Measurements from ENCODE around the gene NUDT5.
"Not testable (repeated sequence)": the region's sequence is repeated elsewhere in the genome, so short reads cannot be mapped to it uniquely, and the experiment has no call there.

NUDT5 gene

DNA sequence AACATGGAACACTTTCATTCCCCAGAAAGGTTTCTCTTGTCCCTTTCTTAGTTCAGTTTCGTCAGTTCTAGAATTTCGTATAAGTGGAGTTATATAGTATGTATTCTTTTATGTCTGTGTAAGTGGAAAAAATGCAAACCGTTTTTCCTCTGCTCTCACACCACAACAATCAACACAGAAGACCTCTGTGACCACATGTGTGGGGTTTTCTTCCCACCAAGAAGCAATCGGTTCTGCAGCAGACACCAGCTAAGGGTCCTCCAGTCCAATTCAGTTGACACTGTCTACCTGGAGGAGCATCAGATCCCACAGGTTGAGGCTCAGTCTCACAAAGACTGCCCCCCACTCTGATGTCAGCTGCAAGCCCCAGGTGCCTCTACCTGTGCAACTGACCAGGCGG lies 6.5 kb upstream of the NUDT5 start:
- no peak for DNase-seq

DNA sequence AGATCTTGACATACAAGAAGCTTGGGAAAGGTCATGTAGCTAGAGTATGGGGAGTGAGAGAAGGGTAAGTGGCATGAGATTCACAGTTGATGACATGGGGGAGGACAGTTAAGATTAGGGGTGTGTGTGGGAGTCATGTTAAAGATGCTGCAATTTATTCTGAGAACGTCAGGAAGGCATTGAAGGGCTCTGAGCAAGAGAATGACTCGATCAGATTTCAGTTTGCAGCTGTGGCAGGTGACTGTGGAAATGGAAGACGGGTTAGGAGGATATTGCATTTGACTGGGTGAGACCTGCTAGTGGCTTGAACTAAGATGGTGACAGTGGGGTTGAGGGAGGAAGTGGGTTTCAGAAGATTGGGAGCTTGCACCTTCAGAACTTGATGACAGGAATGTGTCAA lies 5.9 kb upstream of the NUDT5 start:
- peak; percentile 70 for DNase-seq

DNA sequence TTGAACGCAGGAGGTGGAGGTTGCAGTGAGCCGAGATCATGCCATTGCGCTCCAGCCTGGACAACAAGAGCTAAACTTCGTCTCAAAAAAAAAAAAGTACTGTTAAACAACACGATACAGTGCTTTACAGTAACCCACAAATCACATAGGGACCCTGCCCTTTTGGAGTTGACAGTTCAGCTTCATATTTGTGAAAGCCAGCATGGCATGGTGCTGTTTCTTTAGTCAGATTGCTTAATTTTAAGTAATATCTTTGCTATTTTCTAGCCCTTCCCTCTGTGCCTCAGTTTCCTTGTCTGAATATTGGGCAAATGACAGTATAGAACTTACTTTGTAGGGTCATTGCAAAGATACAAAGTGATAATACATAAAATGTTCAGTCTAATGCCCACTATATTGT lies 5.2 kb upstream of the NUDT5 start:
- no peak for DNase-seq

DNA sequence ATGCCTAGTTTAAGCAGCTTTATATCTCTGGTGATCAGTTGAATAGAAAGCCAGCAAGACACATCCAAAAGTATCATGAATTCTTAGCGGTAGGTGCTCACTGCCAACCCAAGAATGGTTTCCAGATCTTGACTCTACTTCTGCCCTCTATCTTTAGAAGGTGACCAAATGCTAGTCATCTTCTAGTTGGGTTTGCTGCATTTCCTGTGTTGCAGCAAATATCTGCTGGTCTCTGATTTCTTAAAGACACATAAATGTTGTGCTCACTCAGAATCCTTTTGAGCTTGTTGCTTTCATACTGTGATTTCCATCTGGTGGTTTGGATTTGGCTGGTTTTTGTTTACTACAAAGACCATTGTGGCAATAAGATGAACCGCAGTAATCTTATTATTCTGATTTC lies 2.5 kb upstream of the NUDT5 start:
- DNase-seq: peak; percentile 45

DNA sequence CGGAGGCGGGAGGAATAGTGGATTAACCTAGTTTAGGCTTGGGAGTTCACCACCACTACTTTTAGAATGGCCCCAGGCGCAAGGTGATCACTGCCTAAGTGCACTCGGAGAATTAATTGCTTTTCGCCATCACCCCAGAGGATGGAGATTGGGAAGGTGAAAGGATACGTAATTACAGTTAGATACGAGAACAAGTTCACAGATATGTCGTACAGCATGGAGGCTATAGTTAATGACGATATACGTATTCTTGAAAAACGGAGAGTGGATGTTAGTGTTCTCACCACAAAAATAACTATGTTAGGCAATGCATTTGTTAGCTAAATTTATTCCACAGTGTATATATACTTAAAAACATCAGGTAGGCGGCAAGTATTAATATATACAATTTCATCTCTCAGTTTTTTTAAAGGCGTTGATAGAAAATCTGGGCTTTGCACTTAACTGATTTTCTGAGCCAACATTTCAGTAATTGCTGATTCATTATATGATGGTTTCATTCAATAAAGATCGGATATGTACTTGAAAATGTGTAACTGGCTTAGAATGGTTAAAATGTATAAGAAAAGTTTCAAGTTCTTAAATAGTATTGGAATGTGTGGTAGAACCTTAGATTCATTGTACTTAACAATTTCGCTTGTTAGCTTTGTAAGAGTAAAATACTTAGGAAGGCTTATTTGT lies 980 bp upstream of the NUDT5 start:
- DNase-seq: no peak

DNA sequence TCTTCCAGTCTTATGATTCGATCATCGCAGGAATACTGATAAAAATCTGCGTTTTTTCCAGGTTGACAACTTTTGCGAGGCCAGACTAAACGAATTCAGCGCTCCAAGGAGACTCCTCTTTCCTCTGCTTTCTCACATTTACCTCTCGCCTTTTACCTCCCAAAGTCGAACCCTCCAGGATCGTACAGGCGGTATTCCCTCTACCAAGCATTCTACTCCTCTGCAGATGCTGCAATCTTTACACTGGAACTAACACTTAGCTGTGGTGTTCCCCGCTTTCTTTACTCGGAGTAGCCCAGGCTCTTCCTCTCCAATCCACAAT lies 449 bp downstream of the NUDT5 start:
- no peak for DNase-seq

DNA sequence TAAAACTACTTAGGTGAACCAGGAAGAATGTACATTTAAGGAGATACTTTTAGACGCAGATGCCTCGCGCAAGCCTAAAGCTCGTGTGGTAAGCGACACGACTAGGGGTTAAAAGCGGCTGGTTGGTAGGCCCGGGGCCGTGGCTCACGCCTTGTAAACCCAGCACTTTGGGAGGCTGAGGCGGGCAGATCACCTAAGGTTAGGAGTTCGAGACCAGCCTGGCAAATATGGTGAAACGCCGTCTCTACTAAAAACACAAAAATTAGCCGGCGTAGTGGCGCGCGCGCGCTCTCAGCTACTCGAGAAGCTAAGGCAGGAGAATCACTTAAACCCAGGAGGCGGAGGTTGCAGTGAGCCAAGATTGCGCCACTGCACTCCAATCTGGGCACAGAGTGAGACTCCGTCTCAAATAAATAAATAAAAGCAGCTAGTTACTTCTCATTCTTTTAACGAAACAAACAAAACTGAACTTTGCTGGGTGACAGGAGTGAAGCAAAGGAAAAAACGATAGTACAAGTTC lies 879 bp downstream of the NUDT5 start:
- peak; percentile 45 for DNase-seq

DNA sequence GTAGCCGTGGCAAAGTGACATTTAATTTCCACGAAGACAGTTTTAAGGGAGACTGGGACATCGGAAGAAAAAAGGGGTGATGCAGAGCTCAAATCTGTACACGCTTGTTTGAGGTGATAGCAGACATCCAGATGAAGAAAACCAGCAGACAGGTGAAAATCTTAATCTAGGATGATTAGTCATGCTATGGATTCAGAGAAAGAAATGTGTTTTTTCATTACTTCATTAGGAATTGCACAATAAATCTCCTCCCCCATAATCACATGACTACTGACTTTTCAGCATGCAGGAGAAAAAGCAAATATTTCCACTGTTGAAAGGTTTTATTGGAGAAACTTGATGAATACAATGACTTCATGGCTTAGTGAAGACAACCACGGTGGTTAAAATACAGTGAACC lies 2.5 kb downstream of the NUDT5 start:
- no peak for DNase-seq

DNA sequence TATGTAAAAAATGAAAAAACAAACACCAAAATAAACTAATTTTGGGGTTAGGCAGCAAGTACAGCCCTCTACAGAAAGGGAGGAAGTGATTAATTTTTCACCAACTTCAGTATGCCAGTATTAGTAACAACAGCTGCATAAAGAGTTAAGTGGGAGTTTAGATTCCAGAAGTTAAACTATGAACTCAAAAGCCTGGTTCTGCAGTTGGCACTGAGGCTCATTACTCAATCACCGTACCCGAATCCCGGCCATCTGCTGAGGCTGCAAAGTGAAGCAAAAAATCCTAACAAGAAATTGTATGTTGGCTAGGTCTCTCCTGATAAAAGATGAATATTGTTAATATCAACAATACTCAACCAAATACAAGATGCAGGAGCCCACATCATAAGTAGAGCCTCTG lies 4.0 kb downstream of the NUDT5 start:
- DNase-seq: no peak

DNA sequence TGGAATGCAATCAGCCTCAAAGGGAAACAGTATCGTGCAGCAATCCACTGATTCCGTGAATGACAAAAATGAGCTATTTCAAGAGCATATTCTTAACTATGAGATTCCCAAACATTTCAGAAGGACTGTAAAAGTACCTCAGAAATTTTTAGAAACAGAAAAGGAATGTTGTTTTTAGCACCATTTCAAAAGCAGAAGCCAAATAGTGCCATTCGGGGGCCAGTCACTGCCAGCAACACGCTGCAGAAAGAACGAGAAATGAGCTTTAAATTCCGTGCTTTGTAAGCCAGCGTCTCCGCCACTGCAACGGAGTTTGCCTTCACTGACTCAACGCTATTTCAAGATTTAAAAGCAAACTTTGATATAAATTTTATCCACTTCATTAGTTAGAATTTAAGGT lies 6.3 kb downstream of the NUDT5 start:
- no peak for DNase-seq

DNA sequence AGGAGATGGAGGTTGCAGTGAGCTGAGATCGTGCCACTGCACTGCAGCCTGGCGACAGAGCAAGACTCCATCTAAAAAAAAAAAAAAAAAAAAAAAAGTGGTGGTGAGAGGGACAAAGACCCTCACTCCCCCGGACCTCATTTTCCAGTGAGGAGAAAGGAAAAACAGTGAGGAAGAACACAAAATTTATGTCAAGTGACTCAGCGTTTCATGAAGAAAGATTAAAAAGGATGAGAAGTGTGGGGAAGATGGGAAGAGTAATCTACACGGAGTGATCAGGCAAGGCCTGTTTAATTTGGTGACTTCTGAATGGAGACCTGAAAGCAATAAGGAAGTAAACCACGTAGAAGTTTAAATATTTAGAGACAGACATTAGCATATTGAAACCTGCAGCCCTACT lies 7.0 kb downstream of the NUDT5 start:
- DNase-seq: no peak

DNA sequence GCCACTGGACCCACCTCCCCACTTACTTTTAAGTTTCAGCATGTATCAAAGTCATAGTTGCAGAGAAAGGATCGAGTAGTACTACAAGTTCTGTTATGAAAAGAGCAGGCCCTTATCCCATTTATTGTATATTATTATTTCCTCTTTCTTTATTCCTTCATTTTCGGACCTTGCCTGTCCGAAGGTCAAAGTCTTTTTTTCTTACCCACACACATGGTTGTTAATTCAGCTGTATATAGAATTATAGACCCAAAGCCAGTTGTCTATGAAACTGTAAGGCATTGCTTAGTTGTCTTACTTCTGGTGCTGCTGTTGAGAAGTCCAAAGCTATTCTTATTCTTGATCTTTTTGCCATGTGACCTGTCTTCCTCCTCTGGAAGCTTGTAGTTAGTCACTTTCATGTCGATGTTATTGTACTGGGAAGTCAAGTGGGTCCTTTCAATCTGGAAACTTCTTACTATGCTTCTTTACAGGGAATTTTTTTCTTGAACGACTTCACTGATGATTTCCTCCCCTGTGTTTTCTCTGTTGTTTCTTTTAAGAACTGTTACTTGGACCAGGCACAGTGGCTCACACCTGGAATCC lies 8.3 kb downstream of the NUDT5 start:
- no peak for DNase-seq

DNA sequence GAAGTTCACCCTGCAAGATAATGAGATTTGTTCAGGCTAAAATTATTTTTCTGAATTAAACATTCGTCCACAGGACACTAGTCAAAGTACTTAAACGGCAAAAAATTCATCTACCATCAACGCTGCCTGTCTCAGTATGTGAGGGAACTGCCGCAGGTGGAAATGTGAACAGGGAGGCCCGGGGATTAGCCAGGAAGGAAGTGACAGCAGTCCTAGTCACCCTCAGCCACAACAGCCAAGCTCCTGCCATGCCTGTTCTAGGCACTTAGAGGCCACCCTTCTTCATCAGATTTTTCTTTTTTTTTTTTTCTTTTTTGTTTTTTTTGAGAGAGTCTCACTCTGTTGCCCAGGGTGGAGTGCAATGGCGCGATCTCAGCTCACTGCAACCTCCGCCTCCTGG lies 9.4 kb downstream of the NUDT5 start:
- peak; percentile 32 for DNase-seq

DNA sequence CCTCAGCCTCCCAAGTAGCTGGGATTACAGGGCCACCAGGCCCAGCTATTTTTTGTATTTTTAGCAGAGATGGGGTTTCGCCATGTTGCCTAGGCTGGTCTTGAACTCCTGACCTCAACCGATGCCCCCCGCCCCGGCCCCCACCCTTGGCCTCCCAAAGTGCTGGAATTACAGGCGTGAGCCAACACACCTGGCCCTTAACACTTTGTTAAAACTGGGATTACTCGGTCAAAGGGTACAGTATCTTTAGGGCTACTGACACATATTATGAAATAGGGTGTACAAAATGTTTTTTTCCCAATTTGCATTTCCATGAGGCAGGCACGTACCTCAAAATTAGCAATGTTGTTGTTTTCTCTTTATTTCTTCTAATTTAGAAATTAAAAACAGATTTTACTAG lies 11.5 kb downstream of the NUDT5 start:
- DNase-seq: no peak

DNA sequence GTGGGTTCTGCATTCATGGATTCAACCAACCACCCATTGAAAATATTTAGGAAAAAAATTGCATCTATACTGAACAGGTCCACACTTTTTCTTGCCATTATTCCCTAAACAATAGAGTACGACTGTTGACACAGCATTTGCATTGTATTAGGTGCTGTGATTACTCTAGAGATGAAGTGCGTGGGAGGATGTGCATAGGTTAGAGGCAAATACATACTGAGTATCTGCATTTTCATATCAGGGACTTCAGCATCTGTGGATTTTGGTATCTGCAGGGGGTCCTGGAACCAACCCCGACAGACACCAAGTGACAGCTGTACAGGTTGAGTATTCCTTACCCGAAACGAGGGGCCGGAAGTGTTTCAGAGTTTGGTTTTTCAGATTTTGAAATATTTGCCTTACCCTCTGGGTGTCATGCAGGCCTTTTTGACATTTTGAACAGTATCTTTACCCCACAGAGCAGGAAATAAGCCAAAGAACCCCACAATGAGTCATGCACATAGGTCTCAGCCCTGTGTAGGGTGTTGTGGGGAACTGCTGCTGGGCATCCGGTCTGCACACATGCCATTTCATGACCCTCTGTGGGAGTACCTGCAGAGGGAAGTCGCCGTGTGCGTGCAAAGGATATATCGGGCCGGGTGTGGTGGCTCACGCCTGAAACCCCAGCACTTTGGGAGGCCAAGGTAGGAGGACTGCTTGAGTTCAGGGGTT lies 14.5 kb downstream of the NUDT5 start:
- DNase-seq: peak; percentile 90

DNA sequence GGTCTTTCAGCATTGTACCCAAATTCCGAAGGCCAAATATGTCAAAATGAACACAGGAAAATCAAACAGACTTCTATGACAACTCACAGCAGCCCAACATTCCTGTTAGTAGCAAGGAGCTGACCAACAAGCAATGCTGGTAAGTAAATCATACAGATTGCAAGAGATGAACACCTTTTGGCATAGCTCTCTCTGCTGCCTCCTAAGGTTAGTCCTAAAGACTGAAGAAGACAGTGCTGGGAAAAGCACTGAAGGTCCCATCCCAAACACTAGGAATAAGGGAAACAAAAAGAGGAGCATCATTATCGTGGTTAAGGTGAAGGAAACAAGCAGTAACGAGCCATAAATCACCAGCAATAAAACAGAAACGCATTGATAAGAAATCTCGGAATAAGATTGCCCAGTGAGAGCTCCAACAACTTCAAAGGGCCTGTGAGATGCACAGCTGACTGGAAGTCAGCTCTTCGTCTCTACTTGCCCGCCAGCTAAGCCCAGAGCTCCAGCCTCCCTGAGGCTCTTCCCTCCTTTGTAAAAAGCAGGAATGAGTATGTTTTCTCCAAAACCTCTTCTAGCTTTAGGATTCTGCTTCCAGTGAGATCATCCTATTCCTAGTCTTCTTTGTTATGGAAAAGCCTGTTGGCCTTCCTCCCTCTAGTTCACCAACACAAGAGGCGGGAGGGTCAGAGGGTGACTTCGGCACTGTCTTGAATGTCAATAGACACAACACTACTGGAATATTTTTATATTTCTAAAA lies 15.3 kb downstream of the NUDT5 start:
- no peak for DNase-seq

DNA sequence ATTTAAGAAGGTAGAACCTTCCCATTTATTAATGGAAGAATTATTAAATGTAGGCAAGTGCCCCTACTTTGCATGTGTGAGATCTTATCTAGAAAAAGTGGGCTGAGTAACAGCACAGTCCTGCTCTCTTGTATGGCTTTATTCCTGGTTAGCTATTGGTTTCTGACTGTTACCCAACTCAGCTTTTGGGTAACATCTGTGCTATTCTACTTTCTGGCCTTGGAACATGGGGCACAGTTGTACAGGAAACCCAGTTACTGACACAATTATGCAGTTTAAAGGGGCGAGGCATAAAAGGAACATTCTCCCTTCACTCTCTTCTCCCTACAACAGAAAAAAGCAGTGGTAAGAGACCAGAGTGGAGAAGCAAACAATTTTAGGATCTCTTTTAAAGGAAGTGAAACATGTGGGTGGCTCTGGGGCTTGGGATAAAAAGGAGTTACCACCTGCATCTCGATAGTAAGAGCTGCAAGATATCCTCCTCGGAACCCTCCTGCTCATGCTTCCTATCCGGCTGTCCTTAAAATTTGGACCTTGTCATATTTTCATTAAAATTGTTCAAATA lies 16.0 kb downstream of the NUDT5 start:
- no peak for DNase-seq

DNA sequence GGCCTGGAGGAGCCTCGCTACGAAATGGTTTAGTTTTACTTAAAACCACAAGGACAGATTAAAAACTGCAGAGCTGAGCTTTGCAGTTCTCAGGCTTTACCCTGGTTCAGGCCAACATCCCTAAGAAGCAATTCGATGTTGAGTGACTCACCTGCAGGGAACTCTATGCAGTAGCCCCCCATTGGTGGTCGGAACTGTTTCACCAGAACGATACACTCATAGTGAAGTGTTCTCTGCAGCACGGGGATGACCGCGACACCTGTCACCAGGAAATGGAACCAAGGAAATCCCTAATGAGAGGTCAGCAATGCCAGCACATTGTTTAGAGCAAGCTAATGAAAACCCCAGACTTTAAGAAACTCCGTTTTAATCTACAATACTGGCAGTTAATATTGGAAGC lies 18.0 kb downstream of the NUDT5 start:
- no peak for DNase-seq

DNA sequence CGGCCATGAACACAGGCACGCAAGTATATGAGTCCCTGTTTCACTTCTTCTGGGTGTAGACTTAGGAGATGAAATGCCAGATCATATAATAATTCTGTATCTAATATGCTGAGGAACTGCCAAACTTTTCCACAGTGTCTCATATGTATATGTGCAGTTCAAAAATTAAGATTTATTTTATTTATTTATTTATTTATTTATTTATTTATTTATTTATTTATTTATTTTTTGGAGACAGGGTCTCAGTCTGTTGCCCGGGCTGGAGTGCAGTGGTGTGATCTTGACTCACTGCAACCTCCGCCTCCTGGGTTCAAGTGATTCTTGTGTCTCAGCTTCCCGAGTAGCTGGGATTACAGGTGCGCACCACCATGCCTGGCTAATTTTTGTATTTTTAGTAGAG lies 24.2 kb downstream of the NUDT5 start:
- not testable (repeated sequence) for DNase-seq

DNA sequence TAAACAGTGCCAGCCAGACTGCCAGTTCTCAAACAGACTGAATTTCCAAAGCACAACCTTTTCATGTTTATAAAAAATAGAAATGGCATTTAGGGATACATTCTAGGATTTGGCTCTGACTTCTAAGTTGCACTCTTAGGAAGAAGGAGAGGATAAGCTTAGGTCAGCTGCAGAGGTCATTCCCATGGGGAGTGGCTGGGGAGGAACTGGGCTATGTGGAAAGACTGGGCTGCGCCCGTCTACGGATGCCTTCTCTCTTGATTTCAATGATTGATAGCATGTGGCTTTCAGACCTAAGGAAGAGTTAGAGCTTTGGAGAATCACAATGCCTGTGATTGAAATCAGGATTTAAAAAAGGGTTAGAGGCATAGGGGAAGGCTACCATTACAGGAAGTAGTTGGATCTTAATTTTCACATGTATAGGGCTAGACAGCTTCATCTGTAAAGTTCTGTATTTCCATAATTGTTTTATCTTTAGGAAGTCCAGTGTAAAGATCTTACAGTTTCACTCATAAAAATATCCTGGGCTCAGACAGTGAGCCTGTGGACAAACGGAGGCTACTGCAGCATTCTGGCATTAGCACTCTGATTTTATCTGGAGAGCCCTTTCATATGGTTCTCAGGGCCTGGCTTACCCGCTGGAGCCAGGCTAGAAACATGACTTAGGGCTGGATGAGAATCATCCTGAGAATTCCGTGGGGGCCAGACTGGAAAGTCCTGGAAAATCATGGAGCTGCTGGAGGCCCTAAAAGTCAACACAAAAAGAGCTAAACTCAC lies 29.5 kb downstream of the NUDT5 start:
- DNase-seq: no peak

DNA sequence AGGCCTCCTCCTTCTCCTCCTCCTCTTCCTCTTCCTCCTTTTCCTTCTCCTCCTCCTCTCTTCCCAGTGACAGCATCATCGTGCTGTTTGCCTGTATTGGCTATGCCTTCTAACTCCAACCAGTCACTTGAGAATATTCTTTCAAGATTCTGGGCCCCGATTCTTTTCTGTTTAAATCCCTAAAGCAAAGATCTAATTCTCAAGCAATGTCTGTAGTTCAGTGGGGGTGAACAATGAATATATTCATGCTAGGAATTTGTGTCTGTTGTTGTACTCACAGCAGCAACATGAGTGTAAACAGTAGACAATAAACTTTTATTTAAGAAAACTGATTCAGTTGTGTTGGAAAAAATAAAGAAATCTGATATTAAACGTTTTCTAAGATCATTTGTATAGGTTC lies 30.7 kb downstream of the NUDT5 start:
- no peak for DNase-seq

DNA sequence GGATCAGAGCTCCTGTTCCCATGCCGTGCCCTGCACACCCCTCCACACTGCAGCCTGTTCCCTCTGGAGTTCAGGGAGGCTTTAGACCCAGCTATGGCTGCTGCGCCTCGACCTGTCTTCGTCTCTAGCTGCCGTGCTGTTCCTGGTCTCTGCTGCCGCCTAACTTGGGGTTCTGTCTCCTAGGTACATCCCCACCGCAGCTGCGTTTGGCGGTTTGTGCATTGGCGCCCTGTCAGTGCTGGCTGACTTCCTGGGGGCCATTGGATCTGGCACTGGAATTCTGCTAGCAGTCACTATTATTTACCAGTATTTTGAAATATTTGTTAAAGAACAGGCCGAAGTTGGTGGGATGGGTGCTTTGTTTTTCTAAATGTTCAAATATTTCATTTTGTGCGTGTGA lies 31.6 kb downstream of the NUDT5 start:
- DNase-seq: no peak

DNA sequence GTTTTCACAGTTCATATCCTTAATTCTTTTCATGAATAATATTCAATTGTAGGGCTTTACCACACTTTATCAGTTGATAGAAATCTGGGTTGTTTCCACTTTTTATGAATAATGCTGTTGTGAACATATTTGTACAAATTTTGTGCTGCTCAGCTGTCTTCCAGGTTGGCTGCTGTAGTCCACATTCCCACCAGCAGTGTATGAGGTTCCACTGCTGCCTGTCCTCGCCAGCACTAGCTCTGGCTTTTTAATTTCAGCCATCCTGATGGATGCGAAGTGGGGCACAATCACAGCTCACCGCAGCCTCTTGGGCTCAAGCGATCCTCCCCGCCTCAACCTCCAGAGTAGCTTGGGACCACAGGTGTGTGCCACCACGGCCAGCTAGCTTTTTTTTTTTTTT lies 32.8 kb downstream of the NUDT5 start:
- DNase-seq: no peak

All from activated CD4-positive, alpha-beta T cell treated with anti-CD3 and anti-CD28 coated beads, Interleukin-2, amount 50 U/mL, for 16 hours (primary cell).